ENCODE measurements around the gene SP7. TPM values are rescaled to one million over a fixed set of nuclear protein-coding genes. Genes with fewer than 3 reads are reported as not detected.

SP7 gene
- total and polyA plus RNA-seq, 2 experiments from 2014 or later: not detected

- no peaks in the 10 kb centered on the region for H3K9me3 ChIP-seq (ENCODE audit: low read depth)
- TF ChIP-seq EZH2phosphoT487 (IDR thresholded peaks at IDR 0.05; ENCODE audit: insufficient read depth, low read depth): no peak
- no peak for TF ChIP-seq EZH2 (IDR thresholded peaks at IDR 0.05; ENCODE audit: insufficient read depth, poor library complexity, severe bottlenecking)
- H2AFZ ChIP-seq: peak overlapping the region; percentile 93
- WGBS, 2 experiments (ENCODE audit: low coverage in 1 of 2, low lambda C conversion rate in 2 of 2, missing lambda C conversion rate in 2 of 2): 1 to 4% methylated on average over 21 to 50 of the region's 50 CpGs
- no peaks in the 10 kb centered on the region for H3K27me3 ChIP-seq (replicated peaks; ENCODE audit: insufficient read depth)
- peaks cover 4% of the 10 kb centered on the region for H3K4me1 ChIP-seq (ENCODE audit: insufficient read depth)
- H4K20me1 ChIP-seq (ENCODE audit: insufficient read depth): no peaks in the 10 kb centered on the region
- peak overlapping the region; percentile 89 for H3K9ac ChIP-seq
- peak overlapping the region; percentile 68 for H3K27ac ChIP-seq
- peak overlapping the region; percentile 85 for H3K4me2 ChIP-seq (ENCODE audit: unreplicated experiment)
- peak overlapping the region; percentile 87 for H3K4me3 ChIP-seq
- H3K9me2 ChIP-seq (ENCODE audit: insufficient read depth): no peaks in the 10 kb centered on the region
- DNase-seq: peak; percentile 66
- H3F3A ChIP-seq (ENCODE audit: insufficient read depth): peaks cover 14% of the 10 kb centered on the region; the same call in 1 of the 2 replicates
- in situ Hi-C loops (cut with MboI): no loop called here
- peaks cover 2% of the 10 kb centered on the region for H3K79me2 ChIP-seq (ENCODE audit: insufficient read depth)
- no peaks in the 10 kb centered on the region for H3K36me3 ChIP-seq (ENCODE audit: low read depth)
Measured at GRCh38 chr12:53325511-53326061, 10.6 kb downstream of the SP7 start.

- no peaks in the 10 kb centered on the region for H3K9me3 ChIP-seq (ENCODE audit: low read depth)
- peak overlapping the region; percentile 85 for H3K4me2 ChIP-seq (ENCODE audit: unreplicated experiment)
- peak overlapping the region; percentile 89 for H3K9ac ChIP-seq
- peak; percentile 98 for DNase-seq
- in situ Hi-C loops (cut with MboI): no loop called here
- H3K79me2 ChIP-seq (ENCODE audit: insufficient read depth): peaks cover 8% of the 10 kb centered on the region
- no peaks in the 10 kb centered on the region for H3K36me3 ChIP-seq (ENCODE audit: low read depth)
- H3K4me3 ChIP-seq: peak overlapping the region; percentile 87
- H4K20me1 ChIP-seq (ENCODE audit: insufficient read depth): no peaks in the 10 kb centered on the region
- TF ChIP-seq EZH2 (IDR thresholded peaks at IDR 0.05; ENCODE audit: insufficient read depth, poor library complexity, severe bottlenecking): no peak
- TF ChIP-seq EZH2phosphoT487 (IDR thresholded peaks at IDR 0.05; ENCODE audit: insufficient read depth, low read depth): no peak
- H3K27ac ChIP-seq: peak overlapping the region; percentile 68
- 1 to 2% methylated on average over 49 to 64 of the region's 69 CpGs for WGBS, 2 experiments (ENCODE audit: low coverage in 1 of 2, low lambda C conversion rate in 2 of 2, missing lambda C conversion rate in 2 of 2)
- H3F3A ChIP-seq (ENCODE audit: insufficient read depth): peaks cover 20% of the 10 kb centered on the region; the same call in 1 of the 2 replicates
- no peaks in the 10 kb centered on the region for H3K9me2 ChIP-seq (ENCODE audit: insufficient read depth)
- no peaks in the 10 kb centered on the region for H3K27me3 ChIP-seq (replicated peaks; ENCODE audit: insufficient read depth)
- peaks cover 10% of the 10 kb centered on the region for H3K4me1 ChIP-seq (ENCODE audit: insufficient read depth)
- peak overlapping the region; percentile 93 for H2AFZ ChIP-seq
Measured at GRCh38 chr12:53324779-53325510, 11.2 kb downstream of the SP7 start.

DNA sequence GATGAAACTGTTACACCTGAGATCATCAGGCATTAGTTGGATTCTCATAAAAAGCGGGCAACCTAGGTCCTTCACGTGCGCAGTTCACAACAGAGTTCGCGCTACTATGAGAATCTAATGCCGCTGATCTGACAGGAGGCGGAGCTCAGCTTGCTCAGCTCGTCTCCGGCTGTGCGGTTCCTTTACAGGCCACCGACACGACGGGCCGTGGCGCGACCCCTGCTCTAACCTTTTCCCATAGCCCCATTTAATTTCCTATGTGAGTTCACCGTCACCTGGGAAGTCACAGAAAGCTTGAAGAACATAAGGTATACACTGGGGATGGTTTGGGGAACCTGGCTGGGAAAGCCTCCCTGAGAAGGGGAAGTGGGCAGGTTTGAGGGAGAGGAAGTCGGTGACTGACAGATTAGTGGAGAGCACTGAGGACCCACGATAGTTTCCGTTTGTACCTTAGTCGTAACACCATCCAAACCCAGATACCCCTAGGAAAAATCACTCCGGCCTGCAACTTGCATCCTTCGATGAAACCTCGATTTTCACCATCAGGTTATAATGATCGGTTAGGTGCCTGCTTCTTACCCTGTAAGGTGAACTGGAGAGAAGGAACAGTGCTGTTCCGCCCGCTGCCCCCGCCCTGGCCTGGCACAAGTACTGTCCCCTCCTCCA lies 11.9 kb downstream of the SP7 start:
- Histone ChIP-seq H3K36me3 (ENCODE audit: low read depth) (no peaks in the 10 kb centered on the region), H3K9me2 (ENCODE audit: insufficient read depth) (no peaks in the 10 kb centered on the region), H3K27me3 (replicated peaks; ENCODE audit: insufficient read depth) (no peaks in the 10 kb centered on the region), H3K9me3 (ENCODE audit: low read depth) (no peaks in the 10 kb centered on the region), H4K20me1 (ENCODE audit: insufficient read depth) (no peaks in the 10 kb centered on the region), H3F3A (ENCODE audit: insufficient read depth) (peaks cover 20% of the 10 kb centered on the region; the same call in 1 of the 2 replicates), H3K79me2 (ENCODE audit: insufficient read depth) (peaks cover 15% of the 10 kb centered on the region), H3K4me3 (peak overlapping the region; percentile 87), H3K27ac (peak overlapping the region; percentile 68), H3K9ac (peak overlapping the region; percentile 89), H3K4me2 (ENCODE audit: unreplicated experiment) (peak overlapping the region; percentile 85), H2AFZ (peak overlapping the region; percentile 93), H3K4me1 (ENCODE audit: insufficient read depth) (peaks cover 12% of the 10 kb centered on the region)
- in situ Hi-C loops (cut with MboI): no loop called here
- no peak for TF ChIP-seq EZH2phosphoT487 (IDR thresholded peaks at IDR 0.05; ENCODE audit: insufficient read depth, low read depth)
- TF ChIP-seq EZH2 (IDR thresholded peaks at IDR 0.05; ENCODE audit: insufficient read depth, poor library complexity, severe bottlenecking): no peak
- 56% methylated on average over 28 of the region's 28 CpGs for WGBS, 2 experiments (ENCODE audit: low coverage in 1 of 2, low lambda C conversion rate in 2 of 2, missing lambda C conversion rate in 2 of 2)
- no peak for DNase-seq

DNA sequence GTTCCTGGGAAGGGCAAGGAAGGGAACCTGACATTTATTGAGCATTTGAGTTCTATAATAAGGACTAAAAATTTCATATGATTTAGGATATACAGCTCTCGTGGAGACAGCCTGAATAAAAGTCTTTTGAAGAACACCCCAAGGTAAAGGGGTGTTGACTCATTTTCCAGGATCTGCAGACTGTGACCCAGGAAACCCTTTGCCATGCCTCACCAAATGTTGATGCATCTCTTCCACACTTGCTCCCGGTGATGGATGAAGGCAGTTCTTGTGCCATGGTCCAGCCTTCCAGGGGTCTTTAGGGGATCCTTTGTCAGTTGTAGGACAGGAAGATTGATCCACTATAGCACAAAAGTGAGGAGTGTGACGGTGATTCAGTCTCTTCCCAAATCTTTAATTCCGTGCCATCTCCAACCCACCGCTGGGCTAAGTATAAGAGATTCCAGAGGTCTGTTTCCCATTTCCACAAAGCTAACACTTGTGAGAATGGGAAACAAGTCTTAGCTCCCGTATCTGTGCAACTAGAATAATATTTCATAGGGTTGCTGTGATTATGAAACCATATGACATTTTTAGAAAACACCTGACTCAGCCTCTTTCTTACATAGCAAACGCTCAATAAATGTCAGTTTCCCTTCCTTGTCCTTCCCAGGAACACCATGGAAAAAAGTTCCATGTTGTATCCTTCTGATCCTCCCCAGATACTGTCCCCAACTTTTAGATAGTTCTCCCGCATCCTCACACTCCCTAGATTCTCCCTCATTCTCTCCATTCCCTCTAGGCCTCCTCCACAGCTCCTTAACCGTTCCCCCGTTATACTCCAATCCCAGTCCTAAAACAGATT lies 15.6 kb downstream of the SP7 start:
- 9 to 12% methylated on average over 10 of the region's 10 CpGs for WGBS, 2 experiments (ENCODE audit: low coverage in 1 of 2, low lambda C conversion rate in 2 of 2, missing lambda C conversion rate in 2 of 2)
- peak overlapping the region; percentile 87 for H3K27ac ChIP-seq
- H3K9ac ChIP-seq: peak overlapping the region; percentile 82
- no peaks in the 10 kb centered on the region for H3K36me3 ChIP-seq (ENCODE audit: low read depth)
- H3K9me3 ChIP-seq (ENCODE audit: low read depth): no peaks in the 10 kb centered on the region
- peak overlapping the region; percentile 96 for H2AFZ ChIP-seq
- peaks cover 28% of the 10 kb centered on the region for H3K79me2 ChIP-seq (ENCODE audit: insufficient read depth)
- H3K27me3 ChIP-seq (replicated peaks; ENCODE audit: insufficient read depth): no peaks in the 10 kb centered on the region
- peaks cover 15% of the 10 kb centered on the region; the same call in 1 of the 2 replicates for H3F3A ChIP-seq (ENCODE audit: insufficient read depth)
- H4K20me1 ChIP-seq (ENCODE audit: insufficient read depth): no peaks in the 10 kb centered on the region
- TF ChIP-seq EZH2 (IDR thresholded peaks at IDR 0.05; ENCODE audit: insufficient read depth, poor library complexity, severe bottlenecking) (no peak), EZH2phosphoT487 (IDR thresholded peaks at IDR 0.05; ENCODE audit: insufficient read depth, low read depth) (no peak)
- H3K4me2 ChIP-seq (ENCODE audit: unreplicated experiment): peak overlapping the region; percentile 87
- in situ Hi-C loops (cut with MboI): no loop called here
- peak; percentile 64 for DNase-seq
- peaks cover 12% of the 10 kb centered on the region for H3K4me1 ChIP-seq (ENCODE audit: insufficient read depth)
- no peaks in the 10 kb centered on the region for H3K9me2 ChIP-seq (ENCODE audit: insufficient read depth)
- H3K4me3 ChIP-seq: peak overlapping the region; percentile 97

Measured in GM23248 (cell line).